ENCODE measurements around the gene MAML2.

The MAML2 gene

DNA sequence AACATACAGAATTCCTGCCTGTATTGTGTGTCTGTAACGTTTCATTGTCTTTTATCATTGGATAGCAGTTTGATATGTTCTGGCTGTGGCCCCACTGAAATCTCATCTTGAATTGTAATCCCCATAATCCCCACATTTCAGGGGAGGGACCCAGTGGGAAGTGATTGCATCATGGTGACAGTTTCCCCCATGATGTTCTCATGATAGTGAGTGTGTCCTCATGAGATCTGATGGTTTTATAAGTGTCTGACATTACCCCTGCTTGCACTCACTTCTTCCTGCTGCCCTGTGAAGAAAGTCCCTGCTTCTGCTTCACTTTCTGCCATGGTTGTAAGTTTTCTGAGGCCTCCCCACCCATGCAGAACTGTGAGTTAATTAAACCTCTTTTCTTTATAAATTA lies 399.4 kb downstream of the MAML2 start:
- Histone ChIP-seq H3K4me3 (ENCODE audit: low read depth, low read length) (no peak overlapping the region), H3K27me3 (ENCODE audit: control insufficient read depth, insufficient read depth, low read length) (no peaks in the 10 kb centered on the region), H3K4me1 (ENCODE audit: control insufficient read depth, insufficient read depth, low read length) (no peaks in the 10 kb centered on the region), H3K9ac (ENCODE audit: low read depth, low read length) (no peak overlapping the region), H3K9me3 (ENCODE audit: control insufficient read depth, insufficient read depth, low read length) (peaks cover 35% of the 10 kb centered on the region), H3K27ac (ENCODE audit: low read depth, low read length) (no peak overlapping the region), H3K36me3 (ENCODE audit: control insufficient read depth, insufficient read depth, low read length) (no peaks in the 10 kb centered on the region)

DNA sequence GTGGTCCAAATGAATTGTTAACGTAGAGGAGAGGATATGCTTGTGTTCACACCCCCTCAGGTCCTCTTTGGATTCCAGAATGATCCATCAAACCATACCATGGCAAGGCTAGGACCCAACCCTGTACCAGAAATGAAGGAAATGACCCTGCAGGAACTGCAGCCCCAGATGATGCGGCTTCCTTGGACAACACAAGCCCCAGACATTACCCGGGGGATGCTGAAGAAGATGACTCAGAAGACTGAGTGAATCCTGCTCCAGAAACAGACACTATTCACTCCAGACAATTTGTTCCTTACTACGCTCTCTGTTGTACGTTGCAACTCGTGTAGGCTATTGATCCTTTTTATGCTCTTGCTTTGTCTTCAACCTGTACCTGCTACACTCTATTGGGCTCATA lies 403.9 kb downstream of the MAML2 start:
- Histone ChIP-seq H3K9ac (ENCODE audit: low read depth, low read length) (no peak overlapping the region), H3K4me3 (ENCODE audit: low read depth, low read length) (no peak overlapping the region), H3K9me3 (ENCODE audit: control insufficient read depth, insufficient read depth, low read length) (peaks cover 14% of the 10 kb centered on the region)

DNA sequence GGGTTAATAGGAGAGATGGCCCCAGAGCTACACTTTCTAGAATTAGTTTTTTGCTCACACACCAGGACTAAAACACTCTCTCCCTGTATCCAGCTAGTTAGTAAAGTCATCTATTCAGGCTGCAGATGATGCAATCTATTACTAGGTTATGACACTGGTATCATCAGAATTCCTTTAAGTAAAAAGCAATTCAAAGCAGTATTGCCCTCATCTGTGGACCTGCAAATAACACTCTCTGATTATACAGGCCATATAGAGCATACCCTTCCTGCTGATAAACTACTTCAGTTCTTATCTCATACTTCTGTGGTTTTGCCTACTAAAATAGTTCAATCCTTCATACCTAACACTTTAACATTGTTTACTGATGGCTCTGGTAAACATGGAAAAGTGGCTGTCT lies 405.6 kb downstream of the MAML2 start:
- H3K9ac ChIP-seq (ENCODE audit: low read depth, low read length), result no peak overlapping the region
- H3K9me3 ChIP-seq (ENCODE audit: control insufficient read depth, insufficient read depth, low read length), result 0 out of 2 replicates have a peak, but pooled peaks cover 6% of the 10 kb centered on the region
- H3K4me3 ChIP-seq (ENCODE audit: low read depth, low read length), result no peak overlapping the region
- no peaks in the 10 kb centered on the region for H3K36me3 ChIP-seq (ENCODE audit: control insufficient read depth, insufficient read depth, low read length)
- H3K27ac ChIP-seq (ENCODE audit: low read depth, low read length), result no peak overlapping the region
- no peaks in the 10 kb centered on the region for H3K4me1 ChIP-seq (ENCODE audit: control insufficient read depth, insufficient read depth, low read length)
- no peaks in the 10 kb centered on the region for H3K27me3 ChIP-seq (ENCODE audit: control insufficient read depth, insufficient read depth, low read length)

More for the DNA sequence above, 403.9 kb downstream of the MAML2 start:
- Histone ChIP-seq H3K27ac (ENCODE audit: low read depth, low read length) (no peak overlapping the region), H3K4me1 (ENCODE audit: control insufficient read depth, insufficient read depth, low read length) (no peaks in the 10 kb centered on the region), H3K27me3 (ENCODE audit: control insufficient read depth, insufficient read depth, low read length) (no peaks in the 10 kb centered on the region), H3K36me3 (ENCODE audit: control insufficient read depth, insufficient read depth, low read length) (no peaks in the 10 kb centered on the region)

- Histone ChIP-seq H3K36me3 (ENCODE audit: control insufficient read depth, insufficient read depth, low read length) (no peaks in the 10 kb centered on the region), H3K27me3 (ENCODE audit: control insufficient read depth, insufficient read depth, low read length) (no peaks in the 10 kb centered on the region), H3K9me3 (ENCODE audit: control insufficient read depth, insufficient read depth, low read length) (0 out of 2 replicates have a peak, but pooled peaks cover 6% of the 10 kb centered on the region), H3K4me3 (ENCODE audit: low read depth, low read length) (no peak overlapping the region), H3K9ac (ENCODE audit: low read depth, low read length) (no peak overlapping the region), H3K27ac (ENCODE audit: low read depth, low read length) (no peak overlapping the region), H3K4me1 (ENCODE audit: control insufficient read depth, insufficient read depth, low read length) (no peaks in the 10 kb centered on the region)
These were observed 409.4 kb downstream of the MAML2 start for GRCh38 chr11:95933594-95933993.

- no peaks in the 10 kb centered on the region for H3K27me3 ChIP-seq (ENCODE audit: control insufficient read depth, insufficient read depth, low read length)
- H3K4me1 ChIP-seq (ENCODE audit: control insufficient read depth, insufficient read depth, low read length), result no peaks in the 10 kb centered on the region
- H3K36me3 ChIP-seq (ENCODE audit: control insufficient read depth, insufficient read depth, low read length), result no peaks in the 10 kb centered on the region
- no peak overlapping the region for H3K4me3 ChIP-seq (ENCODE audit: low read depth, low read length)
- no peak overlapping the region for H3K27ac ChIP-seq (ENCODE audit: low read depth, low read length)
- no peak overlapping the region for H3K9ac ChIP-seq (ENCODE audit: low read depth, low read length)
- no peaks in the 10 kb centered on the region for H3K9me3 ChIP-seq (ENCODE audit: control insufficient read depth, insufficient read depth, low read length)
These were observed 411.1 kb downstream of the MAML2 start for GRCh38 chr11:95931916-95932315.

GRCh38 chr11:95930948-95931347 lies 412.0 kb downstream of the MAML2 start:
- no peaks in the 10 kb centered on the region for H3K36me3 ChIP-seq (ENCODE audit: control insufficient read depth, insufficient read depth, low read length)
- no peaks in the 10 kb centered on the region for H3K9me3 ChIP-seq (ENCODE audit: control insufficient read depth, insufficient read depth, low read length)
- H3K4me1 ChIP-seq (ENCODE audit: control insufficient read depth, insufficient read depth, low read length), result no peaks in the 10 kb centered on the region
- H3K9ac ChIP-seq (ENCODE audit: low read depth, low read length), result no peak overlapping the region
- H3K27ac ChIP-seq (ENCODE audit: low read depth, low read length), result no peak overlapping the region
- H3K27me3 ChIP-seq (ENCODE audit: control insufficient read depth, insufficient read depth, low read length), result no peaks in the 10 kb centered on the region
- no peak overlapping the region for H3K4me3 ChIP-seq (ENCODE audit: low read depth, low read length)

DNA sequence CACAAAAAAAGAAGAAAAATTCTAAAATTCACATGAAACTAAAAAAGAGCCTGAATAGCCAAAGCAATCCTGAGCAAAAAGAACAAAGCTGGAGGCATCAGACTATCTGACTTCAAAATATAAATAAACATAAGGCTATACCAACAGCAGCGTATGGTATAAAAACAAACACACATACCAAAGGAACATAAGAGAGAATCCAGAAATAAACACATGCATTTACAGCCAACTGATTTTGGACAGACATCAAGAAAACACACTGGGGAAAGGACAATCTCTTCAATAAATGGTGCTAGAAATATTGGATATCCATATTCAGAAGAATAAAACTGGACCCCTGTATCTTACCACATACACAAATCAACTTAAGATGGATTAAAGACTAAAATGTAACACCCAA lies 416.3 kb downstream of the MAML2 start:
- no peak overlapping the region for H3K9ac ChIP-seq (ENCODE audit: low read depth, low read length)
- H3K27ac ChIP-seq (ENCODE audit: low read depth, low read length), result no peak overlapping the region
- H3K36me3 ChIP-seq (ENCODE audit: control insufficient read depth, insufficient read depth, low read length), result no peaks in the 10 kb centered on the region
- no peaks in the 10 kb centered on the region for H3K9me3 ChIP-seq (ENCODE audit: control insufficient read depth, insufficient read depth, low read length)
- H3K4me3 ChIP-seq (ENCODE audit: low read depth, low read length), result no peak overlapping the region
- H3K27me3 ChIP-seq (ENCODE audit: control insufficient read depth, insufficient read depth, low read length), result no peaks in the 10 kb centered on the region
- peaks cover 18% of the 10 kb centered on the region for H3K4me1 ChIP-seq (ENCODE audit: control insufficient read depth, insufficient read depth, low read length)

All from HUES48 (cell line).